CD14-positive monocyte (primary cell): ENCODE data around the gene FRMD4A. TPM values are rescaled to one million over a fixed set of nuclear protein-coding genes. Genes with fewer than 3 reads are reported as not detected.

Source experiments
- DNase-seq, 3 donors: peaks; one replicate each; pipeline ENCODE4 v3.0.0-alpha.2; 2011 to 2022
- H2AFZ ChIP-seq: 2 replicates; pipeline ENCODE4 v1.6.0; 2012; ENCODE audit warnings: mild to moderate bottlenecking, low read depth, low read length, inconsistent platforms; ENCODE audit not compliant: insufficient read depth, poor library complexity, severe bottlenecking
- H3K27ac ChIP-seq, 2 donors: 1 replicate in 1 of 2; 2 replicates in 1 of 2; pipeline ENCODE4 v1.5.1; 2012 to 2013; ENCODE audit warnings: low read length in 2 of 2, control low read depth in 1 of 2, inconsistent platforms in 1 of 2, low read depth in 1 of 2, mild to moderate bottlenecking in 1 of 2
- H3K27me3 ChIP-seq, 2 donors: one replicate each; pipeline versions ENCODE4 v1.6.0 to v1.6.1; 2011 to 2013; ENCODE audit warnings: low read length in 2 of 2; ENCODE audit not compliant: control insufficient read depth in 2 of 2, insufficient read depth in 2 of 2
- H3K36me3 ChIP-seq, 2 donors: replicated peaks in 1 of 2; 1 replicate in 1 of 2; 2 replicates in 1 of 2; pipeline versions ENCODE4 v1.5.1 to v1.6.1; 2012 to 2013; ENCODE audit warnings: low read length in 2 of 2, control low read depth in 1 of 2, inconsistent platforms in 1 of 2, mild to moderate bottlenecking in 1 of 2; ENCODE audit not compliant: insufficient read depth in 2 of 2, control insufficient read depth in 1 of 2
- H3K4me1 ChIP-seq, 2 donors: 1 replicate in 1 of 2; 2 replicates in 1 of 2; pipeline versions ENCODE4 v1.5.1 to v1.6.1; 2012 to 2013; ENCODE audit warnings: low read length in 2 of 2, control low read depth in 1 of 2, inconsistent platforms in 1 of 2, mild to moderate bottlenecking in 1 of 2, moderate library complexity in 1 of 2; ENCODE audit not compliant: insufficient read depth in 2 of 2, control insufficient read depth in 1 of 2
- H3K4me2 ChIP-seq: replicated peaks from 2 replicates; pipeline ENCODE3; 2012; ENCODE audit warnings: low read length, moderate library complexity, mild to moderate bottlenecking; ENCODE audit not compliant: poor library complexity, severe bottlenecking; ENCODE audit errors: extremely low read depth
- H3K4me3 ChIP-seq, 3 experiments: fragments of 200-600 bp in 1 of 3; sonication (generic) in 1 of 3; replicated peaks in 1 of 3; 1 replicate in 2 of 3; 2 replicates in 1 of 3; pipeline ENCODE4 v1.5.1; 2011 to 2013; ENCODE audit warnings: low read length in 3 of 3, mild to moderate bottlenecking in 3 of 3, control low read depth in 2 of 3, low read depth in 2 of 3, inconsistent platforms in 1 of 3, moderate library complexity in 1 of 3
- H3K79me2 ChIP-seq: 2 replicates; pipeline ENCODE4 v1.6.0; 2012; ENCODE audit warnings: mild to moderate bottlenecking, control low read depth, inconsistent platforms, low read length, moderate library complexity; ENCODE audit not compliant: insufficient read depth
- H3K9ac ChIP-seq: 2 replicates; pipeline ENCODE4 v1.6.0; 2017; ENCODE audit warnings: low read length, mild to moderate bottlenecking; ENCODE audit not compliant: insufficient read depth, poor library complexity, severe bottlenecking
- H3K9me3 ChIP-seq, 2 donors: replicated peaks in 1 of 2; 1 replicate in 1 of 2; 2 replicates in 1 of 2; pipeline versions ENCODE4 v1.5.1 to v1.6.1; 2012 to 2013; ENCODE audit warnings: low read length in 2 of 2, control low read depth in 1 of 2; ENCODE audit not compliant: control insufficient read depth in 1 of 2, insufficient read depth in 1 of 2
- H4K20me1 ChIP-seq: 2 replicates; pipeline ENCODE4 v1.6.0; 2012; ENCODE audit warnings: mild to moderate bottlenecking, low read length, control low read depth, moderate library complexity; ENCODE audit not compliant: insufficient read depth
- H3K27ac Mint-ChIP-seq, 7 donors: one replicate each; pipeline ENCODE4 v1.8.0; 2020; ENCODE audit warnings: mild to moderate bottlenecking in 7 of 7, mixed read lengths in 7 of 7, moderate library complexity in 6 of 7, inconsistent platforms in 2 of 7
- H3K27me3 Mint-ChIP-seq, 3 donors: one replicate each; pipeline ENCODE4 v1.8.0; 2021 to 2022; ENCODE audit warnings: low read depth in 3 of 3, mild to moderate bottlenecking in 3 of 3, mixed read lengths in 3 of 3, moderate library complexity in 3 of 3, inconsistent platforms in 1 of 3
- H3K36me3 Mint-ChIP-seq, 2 donors: one replicate each; pipeline ENCODE4 v1.8.0; 2020; ENCODE audit warnings: mixed read lengths in 2 of 2, inconsistent platforms in 1 of 2, mild to moderate bottlenecking in 1 of 2
- H3K4me1 Mint-ChIP-seq: one replicate; pipeline ENCODE4 v1.8.0; 2020; ENCODE audit warnings: mild to moderate bottlenecking, mixed read lengths
- H3K4me3 Mint-ChIP-seq, 2 donors: one replicate each; pipeline ENCODE4 v1.8.0; 2020; ENCODE audit warnings: mild to moderate bottlenecking in 2 of 2, mixed read lengths in 2 of 2, moderate library complexity in 1 of 2
- H3K9me3 Mint-ChIP-seq, 7 donors: one replicate each; pipeline ENCODE4 v1.8.0; 2020 to 2022; ENCODE audit warnings: mixed read lengths in 7 of 7, mild to moderate bottlenecking in 6 of 7, moderate library complexity in 6 of 7, inconsistent platforms in 2 of 7
- WGBS: methylation state at CpG from one replicate; pipeline ENCODE4 v1.1.5; 2013; ENCODE audit warnings: missing lambda C conversion rate; ENCODE audit not compliant: insufficient coverage; 5-methylcytosine and 5-hydroxymethylcytosine counted together
- intact Hi-C, 2 donors: fragments of 100-400 bp; cut with micrococcal nuclease; formaldehyde crosslinking; loops; one replicate each; pipeline versions ENCODE4 v1.15.0 to v1.15.1; 2023
- polyA plus RNA-seq, 3 donors: library from polyadenylated mRNA; depleted of rRNA in 1 of 3; unstranded in 2 of 3; stranded (reverse) in 1 of 3; fragments of 300-500 nt in 2 of 3; fragments of >200 nt in 1 of 3; fragmentation: Illumina TruSeq in 2 of 3; gene quantifications; 1 replicate in 2 of 3; 2 replicates in 1 of 3; pipeline ENCODE4 v1.2.3, GENCODE V29; 2012 to 2021
- TF ChIP-seq, protein P1 (sequence below): fragments of 200-600 bp; IDR thresholded peaks from one replicate; pipeline ENCODE4 v1.8.0; 2022; ENCODE audit warnings: antibody characterized with exemption, mild to moderate bottlenecking

Gene FRMD4A
- polyA plus RNA-seq, 3 donors, result 0.12 TPM; not detected in 2

DNA sequence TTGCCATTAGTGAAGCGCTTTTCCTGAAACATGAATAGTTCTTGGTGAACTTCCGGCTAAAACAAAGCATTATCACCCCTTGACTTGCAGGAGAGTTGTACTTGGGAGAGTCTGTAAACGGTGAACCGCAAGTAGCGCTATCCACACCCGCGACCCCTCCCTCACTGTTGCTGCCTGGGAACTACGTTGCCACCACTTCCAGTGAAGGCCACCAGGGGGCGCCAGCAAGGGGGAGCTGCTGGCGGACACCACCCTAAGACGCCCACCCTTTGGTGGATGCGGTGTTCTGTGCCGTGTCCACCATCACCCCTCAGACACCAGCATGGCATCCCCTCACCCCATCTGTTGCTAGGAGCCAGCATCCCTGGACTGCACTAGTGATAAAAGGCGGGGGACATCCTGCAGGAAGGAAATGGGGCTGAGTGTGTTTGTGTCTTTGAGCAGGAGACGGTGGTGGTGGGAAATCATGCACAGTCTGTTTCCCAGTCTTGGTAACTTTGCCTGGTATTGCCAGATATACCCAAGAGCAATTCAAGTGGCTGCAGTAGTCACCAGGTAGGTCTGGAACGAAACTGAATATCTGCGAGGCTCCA lies 298.2 kb downstream of the FRMD4A start:
- Histone ChIP-seq H3K27me3 (peaks cover 2 to 8% of the 10 kb centered on the region in 2 donors), H3K27ac (no peak overlapping the region), H3K4me1 (no peaks in the 10 kb centered on the region), H3K36me3 (no peaks in the 10 kb centered on the region), H4K20me1 (no peaks in the 10 kb centered on the region), H2AFZ (no peak overlapping the region), H3K79me2 (no peaks in the 10 kb centered on the region), H3K9me3 (no peaks in the 10 kb centered on the region), H3K4me2 (no peak overlapping the region), H3K4me3 (no peak overlapping the region), H3K9ac (no peak overlapping the region)
- H3K27me3 Mint-ChIP-seq, result peaks cover 8 to 29% (median 10%) of the 10 kb centered on the region in 3 donors
- H3K4me1 Mint-ChIP-seq, result no peaks in the 10 kb centered on the region
- H3K36me3 Mint-ChIP-seq, result no peaks in the 10 kb centered on the region
- TF ChIP-seq, protein P1, sequence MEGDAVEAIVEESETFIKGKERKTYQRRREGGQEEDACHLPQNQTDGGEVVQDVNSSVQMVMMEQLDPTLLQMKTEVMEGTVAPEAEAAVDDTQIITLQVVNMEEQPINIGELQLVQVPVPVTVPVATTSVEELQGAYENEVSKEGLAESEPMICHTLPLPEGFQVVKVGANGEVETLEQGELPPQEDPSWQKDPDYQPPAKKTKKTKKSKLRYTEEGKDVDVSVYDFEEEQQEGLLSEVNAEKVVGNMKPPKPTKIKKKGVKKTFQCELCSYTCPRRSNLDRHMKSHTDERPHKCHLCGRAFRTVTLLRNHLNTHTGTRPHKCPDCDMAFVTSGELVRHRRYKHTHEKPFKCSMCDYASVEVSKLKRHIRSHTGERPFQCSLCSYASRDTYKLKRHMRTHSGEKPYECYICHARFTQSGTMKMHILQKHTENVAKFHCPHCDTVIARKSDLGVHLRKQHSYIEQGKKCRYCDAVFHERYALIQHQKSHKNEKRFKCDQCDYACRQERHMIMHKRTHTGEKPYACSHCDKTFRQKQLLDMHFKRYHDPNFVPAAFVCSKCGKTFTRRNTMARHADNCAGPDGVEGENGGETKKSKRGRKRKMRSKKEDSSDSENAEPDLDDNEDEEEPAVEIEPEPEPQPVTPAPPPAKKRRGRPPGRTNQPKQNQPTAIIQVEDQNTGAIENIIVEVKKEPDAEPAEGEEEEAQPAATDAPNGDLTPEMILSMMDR, result peak; percentile 67
- 40% methylated on average over 12 of the region's 17 CpGs for WGBS
- H3K9me3 Mint-ChIP-seq, result peaks cover 0 to 3% (median 0%) of the 10 kb centered on the region in 7 donors
- no peak overlapping the region for H3K4me3 Mint-ChIP-seq
- intact Hi-C loops, result no loop called here
- no peak overlapping the region for H3K27ac Mint-ChIP-seq
- peak in 1 of 3 donors; percentile 15 for DNase-seq

GRCh38 chr10:14026325-14026724 lies 304.4 kb downstream of the FRMD4A start:
- peaks cover 11 to 28% (median 19%) of the 10 kb centered on the region in 3 donors for H3K27me3 Mint-ChIP-seq
- Histone ChIP-seq H3K36me3 (no peaks in the 10 kb centered on the region), H3K79me2 (no peaks in the 10 kb centered on the region), H3K4me2 (no peak overlapping the region), H3K27ac (no peak overlapping the region), H3K9ac (no peak overlapping the region), H2AFZ (no peak overlapping the region), H4K20me1 (no peaks in the 10 kb centered on the region), H3K4me3 (no peak overlapping the region), H3K27me3 (peaks cover 3 to 10% of the 10 kb centered on the region in 2 donors), H3K9me3 (no peaks in the 10 kb centered on the region), H3K4me1 (peaks cover 0 to 7% of the 10 kb centered on the region in 2 donors)
- no peak for DNase-seq
- WGBS, result 94% methylated on average over 4 of the region's 4 CpGs
- H3K4me3 Mint-ChIP-seq, result no peak overlapping the region
- no peak overlapping the region for H3K27ac Mint-ChIP-seq
- H3K9me3 Mint-ChIP-seq, result no peaks in the 10 kb centered on the region
- peaks cover 9% of the 10 kb centered on the region for H3K4me1 Mint-ChIP-seq
- no peaks in the 10 kb centered on the region for H3K36me3 Mint-ChIP-seq
- TF ChIP-seq, protein P1, result no peak
- intact Hi-C loops, result no loop called here
